ENCODE data around the gene ADGRD1.

ADGRD1 gene

DNA sequence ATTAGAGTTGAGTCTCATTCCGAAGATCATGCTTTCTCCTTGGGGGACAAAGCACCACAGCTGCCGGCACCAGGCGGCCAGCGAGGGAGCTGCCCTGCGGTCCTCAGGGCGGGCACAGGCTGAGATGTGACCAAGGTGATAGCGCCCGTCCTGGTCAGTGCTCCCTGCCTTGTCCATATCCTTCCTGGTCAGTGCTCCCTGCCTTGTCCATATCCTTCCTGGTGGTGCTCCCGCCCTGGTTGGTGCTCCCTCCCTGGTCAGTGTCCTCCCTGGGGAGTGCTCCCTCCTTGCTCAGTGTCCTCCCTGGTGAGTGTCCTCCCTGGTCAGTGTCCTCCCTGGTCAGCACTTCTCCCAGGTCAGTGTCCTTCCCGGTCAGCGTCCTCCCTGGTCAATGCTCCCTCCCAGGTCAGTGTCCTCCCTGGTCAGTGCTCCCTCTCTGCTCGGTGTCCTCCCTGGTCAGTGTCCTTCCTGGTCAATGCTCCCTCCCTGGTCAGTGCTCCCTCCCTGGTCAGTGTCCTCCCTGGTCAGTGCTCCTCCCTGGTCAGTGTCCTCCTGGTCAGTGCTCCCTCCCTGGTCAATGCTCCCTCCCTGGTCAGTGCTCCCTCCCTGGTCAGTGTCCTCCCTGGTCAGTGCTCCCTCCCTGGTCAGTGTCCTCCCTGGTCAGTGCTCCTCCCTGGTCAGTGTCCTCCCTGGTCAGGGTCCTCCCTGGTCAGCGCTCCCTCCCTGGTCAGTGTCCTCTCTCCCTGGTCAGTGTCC, 92.2 kb downstream of the ADGRD1 start:
- ATAC-seq: no peak
- TF ChIP-seq TOX (CRISPR knock-in tag; IDR thresholded peaks at IDR 0.05; ENCODE audit: borderline replicate concordance): no peak
- TF ChIP-seq, protein P1, sequence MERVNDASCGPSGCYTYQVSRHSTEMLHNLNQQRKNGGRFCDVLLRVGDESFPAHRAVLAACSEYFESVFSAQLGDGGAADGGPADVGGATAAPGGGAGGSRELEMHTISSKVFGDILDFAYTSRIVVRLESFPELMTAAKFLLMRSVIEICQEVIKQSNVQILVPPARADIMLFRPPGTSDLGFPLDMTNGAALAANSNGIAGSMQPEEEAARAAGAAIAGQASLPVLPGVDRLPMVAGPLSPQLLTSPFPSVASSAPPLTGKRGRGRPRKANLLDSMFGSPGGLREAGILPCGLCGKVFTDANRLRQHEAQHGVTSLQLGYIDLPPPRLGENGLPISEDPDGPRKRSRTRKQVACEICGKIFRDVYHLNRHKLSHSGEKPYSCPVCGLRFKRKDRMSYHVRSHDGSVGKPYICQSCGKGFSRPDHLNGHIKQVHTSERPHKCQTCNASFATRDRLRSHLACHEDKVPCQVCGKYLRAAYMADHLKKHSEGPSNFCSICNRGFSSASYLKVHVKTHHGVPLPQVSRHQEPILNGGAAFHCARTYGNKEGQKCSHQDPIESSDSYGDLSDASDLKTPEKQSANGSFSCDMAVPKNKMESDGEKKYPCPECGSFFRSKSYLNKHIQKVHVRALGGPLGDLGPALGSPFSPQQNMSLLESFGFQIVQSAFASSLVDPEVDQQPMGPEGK (CRISPR knock-in tag; IDR thresholded peaks at IDR 0.05; ENCODE audit: borderline replicate concordance): no peak
- TF ChIP-seq RARB (CRISPR knock-in tag; IDR thresholded peaks at IDR 0.05): no peak
- TF ChIP-seq ISL1 (CRISPR knock-in tag; IDR thresholded peaks at IDR 0.05): no peak
- no peak for TF ChIP-seq SNAI2 (CRISPR knock-in tag; IDR thresholded peaks at IDR 0.05)
- TF ChIP-seq TCF4 (CRISPR knock-in tag; IDR thresholded peaks at IDR 0.05; ENCODE audit: borderline replicate concordance): no peak
- TF ChIP-seq CSDC2 (CRISPR knock-in tag; IDR thresholded peaks at IDR 0.05): no peak
- no peak for TF ChIP-seq PPARA (CRISPR knock-in tag; IDR thresholded peaks at IDR 0.05; ENCODE audit: borderline replicate concordance)
- TF ChIP-seq ZNF70 (CRISPR knock-in tag; IDR thresholded peaks at IDR 0.05): no peak
- TF ChIP-seq, protein P2, sequence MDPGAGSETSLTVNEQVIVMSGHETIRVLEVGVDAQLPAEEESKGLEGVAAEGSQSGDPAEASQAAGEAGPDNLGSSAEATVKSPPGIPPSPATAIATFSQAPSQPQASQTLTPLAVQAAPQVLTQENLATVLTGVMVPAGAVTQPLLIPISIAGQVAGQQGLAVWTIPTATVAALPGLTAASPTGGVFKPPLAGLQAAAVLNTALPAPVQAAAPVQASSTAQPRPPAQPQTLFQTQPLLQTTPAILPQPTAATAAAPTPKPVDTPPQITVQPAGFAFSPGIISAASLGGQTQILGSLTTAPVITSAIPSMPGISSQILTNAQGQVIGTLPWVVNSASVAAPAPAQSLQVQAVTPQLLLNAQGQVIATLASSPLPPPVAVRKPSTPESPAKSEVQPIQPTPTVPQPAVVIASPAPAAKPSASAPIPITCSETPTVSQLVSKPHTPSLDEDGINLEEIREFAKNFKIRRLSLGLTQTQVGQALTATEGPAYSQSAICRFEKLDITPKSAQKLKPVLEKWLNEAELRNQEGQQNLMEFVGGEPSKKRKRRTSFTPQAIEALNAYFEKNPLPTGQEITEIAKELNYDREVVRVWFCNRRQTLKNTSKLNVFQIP (CRISPR knock-in tag; IDR thresholded peaks at IDR 0.05; ENCODE audit: borderline replicate concordance, low read depth): no peak
- TF ChIP-seq, protein P3, sequence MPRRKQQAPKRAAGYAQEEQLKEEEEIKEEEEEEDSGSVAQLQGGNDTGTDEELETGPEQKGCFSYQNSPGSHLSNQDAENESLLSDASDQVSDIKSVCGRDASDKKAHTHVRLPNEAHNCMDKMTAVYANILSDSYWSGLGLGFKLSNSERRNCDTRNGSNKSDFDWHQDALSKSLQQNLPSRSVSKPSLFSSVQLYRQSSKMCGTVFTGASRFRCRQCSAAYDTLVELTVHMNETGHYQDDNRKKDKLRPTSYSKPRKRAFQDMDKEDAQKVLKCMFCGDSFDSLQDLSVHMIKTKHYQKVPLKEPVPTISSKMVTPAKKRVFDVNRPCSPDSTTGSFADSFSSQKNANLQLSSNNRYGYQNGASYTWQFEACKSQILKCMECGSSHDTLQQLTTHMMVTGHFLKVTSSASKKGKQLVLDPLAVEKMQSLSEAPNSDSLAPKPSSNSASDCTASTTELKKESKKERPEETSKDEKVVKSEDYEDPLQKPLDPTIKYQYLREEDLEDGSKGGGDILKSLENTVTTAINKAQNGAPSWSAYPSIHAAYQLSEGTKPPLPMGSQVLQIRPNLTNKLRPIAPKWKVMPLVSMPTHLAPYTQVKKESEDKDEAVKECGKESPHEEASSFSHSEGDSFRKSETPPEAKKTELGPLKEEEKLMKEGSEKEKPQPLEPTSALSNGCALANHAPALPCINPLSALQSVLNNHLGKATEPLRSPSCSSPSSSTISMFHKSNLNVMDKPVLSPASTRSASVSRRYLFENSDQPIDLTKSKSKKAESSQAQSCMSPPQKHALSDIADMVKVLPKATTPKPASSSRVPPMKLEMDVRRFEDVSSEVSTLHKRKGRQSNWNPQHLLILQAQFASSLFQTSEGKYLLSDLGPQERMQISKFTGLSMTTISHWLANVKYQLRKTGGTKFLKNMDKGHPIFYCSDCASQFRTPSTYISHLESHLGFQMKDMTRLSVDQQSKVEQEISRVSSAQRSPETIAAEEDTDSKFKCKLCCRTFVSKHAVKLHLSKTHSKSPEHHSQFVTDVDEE (CRISPR knock-in tag; IDR thresholded peaks at IDR 0.05): no peak
- TF ChIP-seq, protein P4, sequence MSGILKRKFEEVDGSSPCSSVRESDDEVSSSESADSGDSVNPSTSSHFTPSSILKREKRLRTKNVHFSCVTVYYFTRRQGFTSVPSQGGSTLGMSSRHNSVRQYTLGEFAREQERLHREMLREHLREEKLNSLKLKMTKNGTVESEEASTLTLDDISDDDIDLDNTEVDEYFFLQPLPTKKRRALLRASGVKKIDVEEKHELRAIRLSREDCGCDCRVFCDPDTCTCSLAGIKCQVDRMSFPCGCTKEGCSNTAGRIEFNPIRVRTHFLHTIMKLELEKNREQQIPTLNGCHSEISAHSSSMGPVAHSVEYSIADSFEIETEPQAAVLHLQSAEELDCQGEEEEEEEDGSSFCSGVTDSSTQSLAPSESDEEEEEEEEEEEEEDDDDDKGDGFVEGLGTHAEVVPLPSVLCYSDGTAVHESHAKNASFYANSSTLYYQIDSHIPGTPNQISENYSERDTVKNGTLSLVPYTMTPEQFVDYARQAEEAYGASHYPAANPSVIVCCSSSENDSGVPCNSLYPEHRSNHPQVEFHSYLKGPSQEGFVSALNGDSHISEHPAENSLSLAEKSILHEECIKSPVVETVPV (CRISPR knock-in tag; IDR thresholded peaks at IDR 0.05): no peak
- TF ChIP-seq, protein P5, sequence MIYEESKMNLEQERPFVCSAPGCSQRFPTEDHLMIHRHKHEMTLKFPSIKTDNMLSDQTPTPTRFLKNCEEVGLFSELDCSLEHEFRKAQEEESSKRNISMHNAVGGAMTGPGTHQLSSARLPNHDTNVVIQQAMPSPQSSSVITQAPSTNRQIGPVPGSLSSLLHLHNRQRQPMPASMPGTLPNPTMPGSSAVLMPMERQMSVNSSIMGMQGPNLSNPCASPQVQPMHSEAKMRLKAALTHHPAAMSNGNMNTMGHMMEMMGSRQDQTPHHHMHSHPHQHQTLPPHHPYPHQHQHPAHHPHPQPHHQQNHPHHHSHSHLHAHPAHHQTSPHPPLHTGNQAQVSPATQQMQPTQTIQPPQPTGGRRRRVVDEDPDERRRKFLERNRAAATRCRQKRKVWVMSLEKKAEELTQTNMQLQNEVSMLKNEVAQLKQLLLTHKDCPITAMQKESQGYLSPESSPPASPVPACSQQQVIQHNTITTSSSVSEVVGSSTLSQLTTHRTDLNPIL (CRISPR knock-in tag; IDR thresholded peaks at IDR 0.05; ENCODE audit: low read depth): no peak
- no peak for TF ChIP-seq ARNTL (CRISPR knock-in tag; IDR thresholded peaks at IDR 0.05; ENCODE audit: borderline replicate concordance, low read depth)
- no peak for TF ChIP-seq ZNF565 (CRISPR knock-in tag; conservative IDR thresholded peaks at IDR 0.05; ENCODE audit: low read depth)
- no peak for TF ChIP-seq OSR1 (CRISPR knock-in tag; IDR thresholded peaks at IDR 0.05)
- no peak for TF ChIP-seq BACH2 (CRISPR knock-in tag; IDR thresholded peaks at IDR 0.05; ENCODE audit: borderline replicate concordance)
- no peak for TF ChIP-seq GLIS3 (CRISPR knock-in tag; IDR thresholded peaks at IDR 0.05)

DNA sequence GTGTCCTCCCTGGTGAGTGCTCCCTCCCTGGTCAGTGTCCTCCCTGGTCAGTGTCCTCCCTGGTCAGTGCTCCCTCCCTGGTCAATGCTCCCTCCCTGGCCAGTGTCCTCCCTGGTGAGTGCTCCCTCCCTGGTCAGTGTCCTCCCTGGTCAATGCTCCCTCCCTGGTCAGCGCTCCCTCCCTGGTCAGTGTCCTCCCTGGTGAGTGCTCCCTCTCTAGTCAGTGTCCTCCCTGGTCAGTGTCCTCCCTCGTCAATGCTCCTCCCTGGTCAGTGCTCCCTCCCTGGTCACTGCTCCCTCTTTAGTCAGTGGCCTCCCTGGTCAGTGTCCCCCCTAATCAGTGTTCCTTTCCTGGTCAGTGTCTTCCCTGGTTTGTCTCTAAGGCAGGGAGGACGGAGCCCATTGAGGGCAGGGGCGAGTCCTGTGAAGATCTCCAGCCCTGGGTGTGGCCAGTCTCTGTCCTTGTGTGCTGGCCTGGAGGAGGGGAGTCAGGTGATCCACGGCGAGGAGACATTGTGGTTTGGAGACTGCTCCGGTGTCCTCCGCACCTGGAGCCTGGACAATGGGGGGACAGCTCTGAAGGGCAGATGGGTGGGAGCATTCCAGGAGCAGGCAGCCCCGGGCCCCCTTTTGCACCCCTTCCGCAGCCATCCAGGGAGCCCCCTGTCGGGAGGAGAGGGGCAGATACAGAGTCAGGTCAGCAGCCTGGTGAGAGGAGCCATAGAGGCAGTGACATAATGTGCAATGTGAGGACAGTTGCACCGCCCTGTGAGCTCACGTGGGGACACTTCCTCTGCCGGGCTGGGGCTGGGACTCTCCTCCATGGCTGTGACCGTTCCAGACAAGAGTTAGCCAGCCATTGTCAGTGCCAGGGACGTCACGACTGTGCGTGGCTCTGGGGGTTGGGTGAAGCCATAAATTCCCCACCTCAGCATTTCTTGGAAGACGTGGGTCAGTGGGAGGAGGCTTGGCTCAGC, 93.4 kb downstream of the ADGRD1 start:
- TF ChIP-seq ZFP30 (CRISPR knock-in tag; IDR thresholded peaks at IDR 0.05) (no peak), GLIS3 (CRISPR knock-in tag; IDR thresholded peaks at IDR 0.05) (no peak), SNAI2 (CRISPR knock-in tag; IDR thresholded peaks at IDR 0.05) (no peak), ZNF70 (CRISPR knock-in tag; IDR thresholded peaks at IDR 0.05) (no peak), ISL1 (CRISPR knock-in tag; IDR thresholded peaks at IDR 0.05) (no peak), BACH2 (CRISPR knock-in tag; IDR thresholded peaks at IDR 0.05; ENCODE audit: borderline replicate concordance) (no peak), TOX (CRISPR knock-in tag; IDR thresholded peaks at IDR 0.05; ENCODE audit: borderline replicate concordance) (no peak), ZC3H10 (CRISPR knock-in tag; IDR thresholded peaks at IDR 0.05) (no peak)
- TF ChIP-seq, protein P1 (CRISPR knock-in tag; IDR thresholded peaks at IDR 0.05; ENCODE audit: borderline replicate concordance): no peak
- ATAC-seq: no peak
